PFSK-1 (cell line): ENCODE data around the gene HOTAIR.

Source experiments
- POLR2AphosphoS5 ChIP-seq: IDR thresholded peaks from 2 replicates; pipeline ENCODE4 v1.6.1; 2012; ENCODE audit warnings: low read depth, mild to moderate bottlenecking, control low read depth, low read length, moderate library complexity
- SIN3A ChIP-seq: IDR thresholded peaks from 2 replicates; pipeline ENCODE4 v1.6.1; 2012; ENCODE audit warnings: mild to moderate bottlenecking, low read length, moderate library complexity, borderline replicate concordance; ENCODE audit not compliant: insufficient read depth
- TF ChIP-seq, protein P1 (sequence below), 2 experiments: IDR thresholded peaks; 2 replicates each; pipeline versions ENCODE4 v1.6.1 to v1.8.0; 2011 to 2012; ENCODE audit warnings: low read depth in 2 of 2, low read length in 2 of 2, control low read depth in 1 of 2, inconsistent platforms in 1 of 2, mild to moderate bottlenecking in 1 of 2, moderate library complexity in 1 of 2; ENCODE audit not compliant: insufficient read depth in 1 of 2

DNA sequence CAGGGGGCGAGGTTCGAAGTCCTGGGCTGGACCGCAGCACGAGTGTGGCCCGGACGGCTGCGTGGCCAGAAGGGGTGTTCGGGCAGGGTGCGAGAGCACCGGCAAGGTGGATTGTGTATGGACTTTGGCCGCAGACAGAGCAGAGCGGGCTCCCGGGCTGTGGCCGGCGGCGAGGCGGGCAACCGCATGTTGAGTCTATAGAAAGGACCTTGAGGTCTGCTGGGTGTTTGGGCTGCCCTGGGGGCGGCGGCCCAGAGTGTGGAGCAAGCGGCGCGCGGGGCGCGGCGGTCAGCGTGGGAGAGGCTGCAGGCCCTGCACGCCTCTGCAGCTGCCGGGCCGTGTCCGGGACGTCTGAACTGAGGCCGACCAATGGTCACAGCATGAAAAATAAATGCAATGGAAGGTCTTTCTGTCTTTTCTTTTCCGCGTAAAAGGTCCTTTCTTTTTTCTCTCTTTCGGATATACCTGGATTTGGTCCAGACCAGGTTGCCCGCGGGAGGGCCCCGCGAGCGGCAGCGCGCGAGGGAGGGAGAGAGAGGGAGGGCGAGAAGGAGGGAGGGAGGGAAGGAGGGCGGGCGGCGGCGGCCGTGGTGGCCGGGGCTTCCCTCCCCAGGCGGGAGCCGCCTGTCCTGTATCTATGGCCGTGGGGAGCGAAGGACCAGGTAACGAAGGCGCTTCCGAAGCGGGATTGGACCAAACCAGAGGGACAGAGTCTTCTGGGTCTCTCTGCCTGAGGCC is 19.7 kb upstream of the HOTAIR start:
- TF ChIP-seq POLR2AphosphoS5 (no peak), SIN3A (no peak)
- TF ChIP-seq, protein P1, sequence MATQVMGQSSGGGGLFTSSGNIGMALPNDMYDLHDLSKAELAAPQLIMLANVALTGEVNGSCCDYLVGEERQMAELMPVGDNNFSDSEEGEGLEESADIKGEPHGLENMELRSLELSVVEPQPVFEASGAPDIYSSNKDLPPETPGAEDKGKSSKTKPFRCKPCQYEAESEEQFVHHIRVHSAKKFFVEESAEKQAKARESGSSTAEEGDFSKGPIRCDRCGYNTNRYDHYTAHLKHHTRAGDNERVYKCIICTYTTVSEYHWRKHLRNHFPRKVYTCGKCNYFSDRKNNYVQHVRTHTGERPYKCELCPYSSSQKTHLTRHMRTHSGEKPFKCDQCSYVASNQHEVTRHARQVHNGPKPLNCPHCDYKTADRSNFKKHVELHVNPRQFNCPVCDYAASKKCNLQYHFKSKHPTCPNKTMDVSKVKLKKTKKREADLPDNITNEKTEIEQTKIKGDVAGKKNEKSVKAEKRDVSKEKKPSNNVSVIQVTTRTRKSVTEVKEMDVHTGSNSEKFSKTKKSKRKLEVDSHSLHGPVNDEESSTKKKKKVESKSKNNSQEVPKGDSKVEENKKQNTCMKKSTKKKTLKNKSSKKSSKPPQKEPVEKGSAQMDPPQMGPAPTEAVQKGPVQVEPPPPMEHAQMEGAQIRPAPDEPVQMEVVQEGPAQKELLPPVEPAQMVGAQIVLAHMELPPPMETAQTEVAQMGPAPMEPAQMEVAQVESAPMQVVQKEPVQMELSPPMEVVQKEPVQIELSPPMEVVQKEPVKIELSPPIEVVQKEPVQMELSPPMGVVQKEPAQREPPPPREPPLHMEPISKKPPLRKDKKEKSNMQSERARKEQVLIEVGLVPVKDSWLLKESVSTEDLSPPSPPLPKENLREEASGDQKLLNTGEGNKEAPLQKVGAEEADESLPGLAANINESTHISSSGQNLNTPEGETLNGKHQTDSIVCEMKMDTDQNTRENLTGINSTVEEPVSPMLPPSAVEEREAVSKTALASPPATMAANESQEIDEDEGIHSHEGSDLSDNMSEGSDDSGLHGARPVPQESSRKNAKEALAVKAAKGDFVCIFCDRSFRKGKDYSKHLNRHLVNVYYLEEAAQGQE (IDR thresholded peaks at IDR 0.05; ENCODE audit: insufficient read depth in 1 of 2, low read depth in 2 of 2, low read length in 2 of 2): no peak
